ENCODE results near the gene PYCR2.

Gene PYCR2

GRCh38 chr1:225911191-225912130 is 12.6 kb downstream of the PYCR2 start:
- no peak for DNase-seq (ENCODE audit: low read depth)
- in situ Hi-C loops (cut with HindIII; ENCODE audit: low sequenced_read_pairs): no loop called here
- no peak overlapping the region for H3K4me3 ChIP-seq (ENCODE audit: low read depth, low read length)
- TF ChIP-seq, protein P1, sequence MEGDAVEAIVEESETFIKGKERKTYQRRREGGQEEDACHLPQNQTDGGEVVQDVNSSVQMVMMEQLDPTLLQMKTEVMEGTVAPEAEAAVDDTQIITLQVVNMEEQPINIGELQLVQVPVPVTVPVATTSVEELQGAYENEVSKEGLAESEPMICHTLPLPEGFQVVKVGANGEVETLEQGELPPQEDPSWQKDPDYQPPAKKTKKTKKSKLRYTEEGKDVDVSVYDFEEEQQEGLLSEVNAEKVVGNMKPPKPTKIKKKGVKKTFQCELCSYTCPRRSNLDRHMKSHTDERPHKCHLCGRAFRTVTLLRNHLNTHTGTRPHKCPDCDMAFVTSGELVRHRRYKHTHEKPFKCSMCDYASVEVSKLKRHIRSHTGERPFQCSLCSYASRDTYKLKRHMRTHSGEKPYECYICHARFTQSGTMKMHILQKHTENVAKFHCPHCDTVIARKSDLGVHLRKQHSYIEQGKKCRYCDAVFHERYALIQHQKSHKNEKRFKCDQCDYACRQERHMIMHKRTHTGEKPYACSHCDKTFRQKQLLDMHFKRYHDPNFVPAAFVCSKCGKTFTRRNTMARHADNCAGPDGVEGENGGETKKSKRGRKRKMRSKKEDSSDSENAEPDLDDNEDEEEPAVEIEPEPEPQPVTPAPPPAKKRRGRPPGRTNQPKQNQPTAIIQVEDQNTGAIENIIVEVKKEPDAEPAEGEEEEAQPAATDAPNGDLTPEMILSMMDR (IDR thresholded peaks at IDR 0.05; ENCODE audit: low read depth, low read length, missing control alignments): peak; percentile 77

GRCh38 chr1:225909477-225909876 is 14.6 kb downstream of the PYCR2 start:
- DNase-seq (ENCODE audit: low read depth): no peak
- H3K4me3 ChIP-seq (ENCODE audit: low read depth, low read length): no peak overlapping the region
- in situ Hi-C loops (cut with HindIII; ENCODE audit: low sequenced_read_pairs): no loop called here
- TF ChIP-seq, protein P1 (IDR thresholded peaks at IDR 0.05; ENCODE audit: low read depth, low read length, missing control alignments): no peak

DNA sequence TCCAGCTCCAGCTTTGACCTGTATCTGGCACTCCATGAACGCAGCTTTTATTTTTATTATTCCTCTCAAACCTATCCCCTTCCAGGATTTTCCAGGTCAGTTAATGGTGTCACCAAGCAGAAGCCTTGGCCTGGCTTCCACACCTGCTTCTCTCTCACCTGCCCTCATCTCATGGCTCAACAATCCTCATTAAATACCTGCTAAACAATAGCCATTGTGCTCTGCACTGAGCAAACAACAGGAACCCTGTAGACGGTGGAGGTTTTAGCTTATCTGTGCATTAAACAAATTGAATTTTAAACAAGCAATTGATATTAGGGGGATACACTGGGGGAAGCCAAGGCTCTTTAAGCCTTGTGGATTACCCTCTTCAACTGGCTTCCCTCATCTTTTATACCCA is 15.3 kb downstream of the PYCR2 start:
- DNase-seq (ENCODE audit: low read depth): no peak
- in situ Hi-C loops (cut with HindIII; ENCODE audit: low sequenced_read_pairs): no loop called here

GRCh38 chr1:225908013-225908640 is 15.9 kb downstream of the PYCR2 start:
- TF ChIP-seq, protein P1 (IDR thresholded peaks at IDR 0.05; ENCODE audit: low read depth, low read length, missing control alignments): no peak
- H3K4me3 ChIP-seq (ENCODE audit: low read depth, low read length): no peak overlapping the region
- in situ Hi-C loops (cut with HindIII; ENCODE audit: low sequenced_read_pairs): no loop called here
- no peak for DNase-seq (ENCODE audit: low read depth)

More for the DNA sequence above, 15.3 kb downstream of the PYCR2 start:
- TF ChIP-seq, protein P1 (IDR thresholded peaks at IDR 0.05; ENCODE audit: low read depth, low read length, missing control alignments): no peak
- H3K4me3 ChIP-seq (ENCODE audit: low read depth, low read length): no peak overlapping the region

- TF ChIP-seq, protein P1 (IDR thresholded peaks at IDR 0.05; ENCODE audit: low read depth, low read length, missing control alignments): no peak
- in situ Hi-C loops (cut with HindIII; ENCODE audit: low sequenced_read_pairs): no loop called here
- H3K4me3 ChIP-seq (ENCODE audit: low read depth, low read length): no peak overlapping the region
- no peak for DNase-seq (ENCODE audit: low read depth)
Observed at GRCh38 chr1:225907341-225907740, 16.7 kb downstream of the PYCR2 start.

DNA sequence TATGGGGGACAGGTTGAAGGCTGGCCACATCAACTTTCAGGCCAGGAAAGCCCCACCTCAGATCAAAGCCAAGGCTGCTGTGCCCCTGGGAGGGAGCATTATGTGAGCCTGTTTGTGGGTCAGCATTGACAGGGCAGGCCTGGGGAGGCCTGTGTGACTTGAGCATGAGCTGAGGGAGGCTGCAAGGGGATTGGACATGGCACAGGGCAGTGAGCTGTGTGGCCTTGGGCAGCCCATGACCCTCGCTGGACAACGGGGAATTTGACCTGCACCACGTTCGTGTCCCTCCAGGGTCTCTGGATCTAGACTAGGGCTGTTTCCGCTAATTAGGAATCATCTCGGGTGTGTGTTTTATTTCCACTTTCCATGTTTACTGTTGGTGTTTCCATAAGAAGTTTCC is 17.6 kb downstream of the PYCR2 start:
- no peak overlapping the region for H3K4me3 ChIP-seq (ENCODE audit: low read depth, low read length)
- DNase-seq (ENCODE audit: low read depth): no peak
- TF ChIP-seq, protein P1 (IDR thresholded peaks at IDR 0.05; ENCODE audit: low read depth, low read length, missing control alignments): no peak
- in situ Hi-C loops (cut with HindIII; ENCODE audit: low sequenced_read_pairs): no loop called here

Measured in astrocyte of the cerebellum (primary cell).